ENCODE data around the gene PKD1.
"Not testable (repeated sequence)": the region's sequence is repeated elsewhere in the genome, so short reads cannot be mapped to it uniquely, and the experiment has no call there.

PKD1 gene

GRCh38 chr16:2114225-2114624 lies 21.5 kb downstream of the PKD1 start:
- H3K27me3 Mint-ChIP-seq (ENCODE audit: low read depth); H3K4me3 Mint-ChIP-seq; H3K9me3 Mint-ChIP-seq; H3K36me3 Mint-ChIP-seq (ENCODE audit: low read depth); H3K27ac Mint-ChIP-seq; H3K4me1 Mint-ChIP-seq (ENCODE audit: low read depth): not testable (repeated sequence)

- H3K27me3 Mint-ChIP-seq (ENCODE audit: low read depth); H3K36me3 Mint-ChIP-seq (ENCODE audit: low read depth); H3K27ac Mint-ChIP-seq; H3K4me1 Mint-ChIP-seq (ENCODE audit: low read depth); H3K9me3 Mint-ChIP-seq; H3K4me3 Mint-ChIP-seq: not testable (repeated sequence)
Measured at GRCh38 chr16:2112539-2113106, 23.1 kb downstream of the PKD1 start.

- not testable (repeated sequence) for H3K4me3 Mint-ChIP-seq; H3K27ac Mint-ChIP-seq; H3K36me3 Mint-ChIP-seq (ENCODE audit: low read depth); H3K4me1 Mint-ChIP-seq (ENCODE audit: low read depth); H3K9me3 Mint-ChIP-seq; H3K27me3 Mint-ChIP-seq (ENCODE audit: low read depth)
Measured at GRCh38 chr16:2111412-2112335, 24.0 kb downstream of the PKD1 start.

GRCh38 chr16:2111009-2111353 lies 24.7 kb downstream of the PKD1 start:
- H3K9me3 Mint-ChIP-seq; H3K4me1 Mint-ChIP-seq (ENCODE audit: low read depth); H3K27me3 Mint-ChIP-seq (ENCODE audit: low read depth); H3K27ac Mint-ChIP-seq; H3K4me3 Mint-ChIP-seq; H3K36me3 Mint-ChIP-seq (ENCODE audit: low read depth): not testable (repeated sequence)

GRCh38 chr16:2110332-2111008 lies 25.2 kb downstream of the PKD1 start:
- H3K36me3 Mint-ChIP-seq (ENCODE audit: low read depth); H3K27ac Mint-ChIP-seq; H3K4me1 Mint-ChIP-seq (ENCODE audit: low read depth); H3K27me3 Mint-ChIP-seq (ENCODE audit: low read depth); H3K4me3 Mint-ChIP-seq; H3K9me3 Mint-ChIP-seq: not testable (repeated sequence)

GRCh38 chr16:2109872-2110271 lies 25.8 kb downstream of the PKD1 start:
- H3K4me1 Mint-ChIP-seq (ENCODE audit: low read depth), result not testable (repeated sequence)

GRCh38 chr16:2109271-2109580 lies 26.5 kb downstream of the PKD1 start:
- H3K9me3 Mint-ChIP-seq; H3K36me3 Mint-ChIP-seq (ENCODE audit: low read depth); H3K4me1 Mint-ChIP-seq (ENCODE audit: low read depth); H3K27me3 Mint-ChIP-seq (ENCODE audit: low read depth); H3K27ac Mint-ChIP-seq; H3K4me3 Mint-ChIP-seq: not testable (repeated sequence)

More at GRCh38 chr16:2109872-2110271, 25.8 kb downstream of the PKD1 start:
- not testable (repeated sequence) for H3K36me3 Mint-ChIP-seq (ENCODE audit: low read depth); H3K4me3 Mint-ChIP-seq; H3K27ac Mint-ChIP-seq; H3K9me3 Mint-ChIP-seq; H3K27me3 Mint-ChIP-seq (ENCODE audit: low read depth)

- H3K36me3 Mint-ChIP-seq (ENCODE audit: low read depth); H3K27ac Mint-ChIP-seq; H3K4me1 Mint-ChIP-seq (ENCODE audit: low read depth); H3K9me3 Mint-ChIP-seq; H3K27me3 Mint-ChIP-seq (ENCODE audit: low read depth); H3K4me3 Mint-ChIP-seq: not testable (repeated sequence)
Measured at GRCh38 chr16:2108446-2109270, 27.0 kb downstream of the PKD1 start.

GRCh38 chr16:2107791-2108125 lies 27.9 kb downstream of the PKD1 start:
- H3K4me1 Mint-ChIP-seq (ENCODE audit: low read depth), result not testable (repeated sequence)

GRCh38 chr16:2107121-2107790 lies 28.4 kb downstream of the PKD1 start:
- H3K4me1 Mint-ChIP-seq (ENCODE audit: low read depth); H3K4me3 Mint-ChIP-seq; H3K27me3 Mint-ChIP-seq (ENCODE audit: low read depth); H3K9me3 Mint-ChIP-seq; H3K36me3 Mint-ChIP-seq (ENCODE audit: low read depth): not testable (repeated sequence)
- H3K27ac Mint-ChIP-seq, result peak overlapping the region; percentile 23

More at GRCh38 chr16:2107791-2108125, 27.9 kb downstream of the PKD1 start:
- not testable (repeated sequence) for H3K27ac Mint-ChIP-seq; H3K9me3 Mint-ChIP-seq; H3K36me3 Mint-ChIP-seq (ENCODE audit: low read depth); H3K27me3 Mint-ChIP-seq (ENCODE audit: low read depth); H3K4me3 Mint-ChIP-seq

- H3K27ac Mint-ChIP-seq; H3K36me3 Mint-ChIP-seq (ENCODE audit: low read depth); H3K4me1 Mint-ChIP-seq (ENCODE audit: low read depth); H3K9me3 Mint-ChIP-seq; H3K4me3 Mint-ChIP-seq; H3K27me3 Mint-ChIP-seq (ENCODE audit: low read depth): not testable (repeated sequence)
Measured at GRCh38 chr16:2106211-2106610, 29.5 kb downstream of the PKD1 start.

- H3K27me3 Mint-ChIP-seq (ENCODE audit: low read depth); H3K9me3 Mint-ChIP-seq; H3K36me3 Mint-ChIP-seq (ENCODE audit: low read depth); H3K4me3 Mint-ChIP-seq; H3K27ac Mint-ChIP-seq; H3K4me1 Mint-ChIP-seq (ENCODE audit: low read depth): not testable (repeated sequence)
Measured at GRCh38 chr16:2105769-2106168, 29.9 kb downstream of the PKD1 start.

GRCh38 chr16:2105291-2105690 lies 30.4 kb downstream of the PKD1 start:
- H3K27me3 Mint-ChIP-seq (ENCODE audit: low read depth); H3K4me1 Mint-ChIP-seq (ENCODE audit: low read depth); H3K9me3 Mint-ChIP-seq; H3K4me3 Mint-ChIP-seq; H3K36me3 Mint-ChIP-seq (ENCODE audit: low read depth); H3K27ac Mint-ChIP-seq: not testable (repeated sequence)

GRCh38 chr16:2104464-2104863 lies 31.2 kb downstream of the PKD1 start:
- H3K27me3 Mint-ChIP-seq (ENCODE audit: low read depth); H3K36me3 Mint-ChIP-seq (ENCODE audit: low read depth); H3K4me1 Mint-ChIP-seq (ENCODE audit: low read depth); H3K9me3 Mint-ChIP-seq; H3K27ac Mint-ChIP-seq; H3K4me3 Mint-ChIP-seq: not testable (repeated sequence)
